Pancreas (tissue), 10 donors: Measurements from ENCODE around the gene KCNF1. TPM values are rescaled to one million over a fixed set of nuclear protein-coding genes. Genes with fewer than 3 reads are reported as not detected.

Experiments used
- ATAC-seq, 4 donors: fragments of 200-7000 bp; cut with Tn5 transposase; one replicate each; pipeline versions ENCODE4 v1.8.0 to v1.9.1; 2020; ENCODE audit warnings: mild to moderate bottlenecking in 4 of 4, moderate library complexity in 4 of 4
- DNase-seq, 6 donors: peaks; one replicate each; pipeline ENCODE4 v3.0.0-alpha.2; 2020
- FAIRE-seq: peaks from 2 replicates; lab custom pipeline; 2012; peaks lifted over from hg19 to GRCh38; lab: Jason Lieb, UNC
- H3K27ac ChIP-seq, 4 donors: fragments of 200-600 bp; sonication (generic); 1 replicate in 3 of 4; 2 replicates in 1 of 4; pipeline versions ENCODE4 v1.5.0 to v1.8.0; 2020
- H3K27me3 ChIP-seq, 4 donors: fragments of 200-600 bp; one replicate each; pipeline ENCODE4 v1.8.0; 2021
- H3K36me3 ChIP-seq, 3 donors: fragments of 200-600 bp; sonication (generic) in 1 of 3; one replicate each; pipeline versions ENCODE4 v1.5.0 to v1.8.0; 2020 to 2021
- H3K4me1 ChIP-seq, 3 donors: fragments of 200-600 bp; one replicate each; pipeline ENCODE4 v1.8.0; 2021
- H3K4me3 ChIP-seq, 4 donors: fragments of 200-600 bp; sonication (generic) in 2 of 4; one replicate each; pipeline versions ENCODE4 v1.5.0 to v1.8.0; 2020 to 2021
- H3K9me3 ChIP-seq, 4 donors: fragments of 200-600 bp; one replicate each; pipeline ENCODE4 v1.8.0; 2021
- WGBS, 2 donors: extraction: QIAGEN DNeasy Blood & Tissue Kit; methylation state at CpG; one replicate each; pipeline ENCODE4 v1.1.7; 2013; 5-methylcytosine and 5-hydroxymethylcytosine counted together
- intact Hi-C, 3 donors: fragments of 100-400 bp; cut with DNase I; formaldehyde crosslinking; loops; one replicate each; pipeline versions ENCODE4 v1.11.1 to v1.14.2; 2022
- polyA plus RNA-seq, 2 donors: library from polyadenylated mRNA; stranded (reverse); fragments of 200-250 nt; gene quantifications; one replicate each; pipeline ENCODE4 v1.2.3, GENCODE V29; 2013
- total RNA-seq, 6 donors: library from RNA; stranded (reverse); fragmentation: NEBNext Ultra II Directional in 4 of 6; extraction: Animal tissue kit (Norgen Biotek cat#: 25700) in 4 of 6; gene quantifications; one replicate each; pipeline versions ENCODE4 v1.2.1 to v1.2.4, GENCODE V29; 2021 to 2023
- TF ChIP-seq, protein P1 (sequence below), 4 donors: fragments of 200-600 bp; sonication (generic) in 3 of 4; IDR thresholded peaks; one replicate each; pipeline versions ENCODE4 v1.5.0 to v1.8.0; 2021; ENCODE audit warnings: antibody characterized with exemption in 4 of 4
- donor health status: healthy with polysubstance abuse.
- donor health status: DM: no; HTN: no; CAD: no; lungs with moderate emphysema.
- donor health status: DM: no; HTN: no; CAD: no.
- donor health status: control.
- donor health status: control.
- donor health status: Bipolar disorder and iron deficiency.
- donor health status: DM: yes; HTN: yes; CAD: no.
- donor health status: DM: no; HTN: no; CAD: no.
- donor health status: DM: no; HTN: no; CAD: no.
- donor health status: DM: yes; HTN: yes; CAD: no.

KCNF1 gene
- total and polyA plus RNA-seq, 8 donors = 0.08 to 15.8 (median 0.52) TPM

- intact Hi-C loops = no loop called here
- no peak overlapping the region for H3K4me3 ChIP-seq
- no peak overlapping the region for H3K27ac ChIP-seq
- no peak for FAIRE-seq
- WGBS, 2 donors = 85 to 86% methylated on average over 15 of the region's 15 CpGs
- H3K9me3 ChIP-seq = no peaks in the 10 kb centered on the region
- no peak for DNase-seq
- no peaks in the 10 kb centered on the region for H3K36me3 ChIP-seq
- no peaks in the 10 kb centered on the region for H3K27me3 ChIP-seq
- no peaks in the 10 kb centered on the region for H3K4me1 ChIP-seq
- ATAC-seq = no peak
- TF ChIP-seq, protein P1, sequence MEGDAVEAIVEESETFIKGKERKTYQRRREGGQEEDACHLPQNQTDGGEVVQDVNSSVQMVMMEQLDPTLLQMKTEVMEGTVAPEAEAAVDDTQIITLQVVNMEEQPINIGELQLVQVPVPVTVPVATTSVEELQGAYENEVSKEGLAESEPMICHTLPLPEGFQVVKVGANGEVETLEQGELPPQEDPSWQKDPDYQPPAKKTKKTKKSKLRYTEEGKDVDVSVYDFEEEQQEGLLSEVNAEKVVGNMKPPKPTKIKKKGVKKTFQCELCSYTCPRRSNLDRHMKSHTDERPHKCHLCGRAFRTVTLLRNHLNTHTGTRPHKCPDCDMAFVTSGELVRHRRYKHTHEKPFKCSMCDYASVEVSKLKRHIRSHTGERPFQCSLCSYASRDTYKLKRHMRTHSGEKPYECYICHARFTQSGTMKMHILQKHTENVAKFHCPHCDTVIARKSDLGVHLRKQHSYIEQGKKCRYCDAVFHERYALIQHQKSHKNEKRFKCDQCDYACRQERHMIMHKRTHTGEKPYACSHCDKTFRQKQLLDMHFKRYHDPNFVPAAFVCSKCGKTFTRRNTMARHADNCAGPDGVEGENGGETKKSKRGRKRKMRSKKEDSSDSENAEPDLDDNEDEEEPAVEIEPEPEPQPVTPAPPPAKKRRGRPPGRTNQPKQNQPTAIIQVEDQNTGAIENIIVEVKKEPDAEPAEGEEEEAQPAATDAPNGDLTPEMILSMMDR (IDR thresholded peaks at IDR 0.05) = no peak
These were observed 37.0 kb downstream of the KCNF1 start for GRCh38 chr2:10948606-10949230.

- Histone ChIP-seq H3K27ac (no peak overlapping the region), H3K27me3 (no peaks in the 10 kb centered on the region), H3K36me3 (no peaks in the 10 kb centered on the region), H3K4me1 (no peaks in the 10 kb centered on the region), H3K4me3 (no peak overlapping the region), H3K9me3 (no peaks in the 10 kb centered on the region)
- TF ChIP-seq, protein P1 (IDR thresholded peaks at IDR 0.05) = no peak
- intact Hi-C loops = no loop called here
- DNase-seq = no peak
- FAIRE-seq = no peak
- no peak for ATAC-seq
- 33 to 50% methylated on average over 1 of the region's 1 CpG for WGBS, 2 donors
These were observed 38.1 kb downstream of the KCNF1 start for GRCh38 chr2:10949835-10950234.

DNA sequence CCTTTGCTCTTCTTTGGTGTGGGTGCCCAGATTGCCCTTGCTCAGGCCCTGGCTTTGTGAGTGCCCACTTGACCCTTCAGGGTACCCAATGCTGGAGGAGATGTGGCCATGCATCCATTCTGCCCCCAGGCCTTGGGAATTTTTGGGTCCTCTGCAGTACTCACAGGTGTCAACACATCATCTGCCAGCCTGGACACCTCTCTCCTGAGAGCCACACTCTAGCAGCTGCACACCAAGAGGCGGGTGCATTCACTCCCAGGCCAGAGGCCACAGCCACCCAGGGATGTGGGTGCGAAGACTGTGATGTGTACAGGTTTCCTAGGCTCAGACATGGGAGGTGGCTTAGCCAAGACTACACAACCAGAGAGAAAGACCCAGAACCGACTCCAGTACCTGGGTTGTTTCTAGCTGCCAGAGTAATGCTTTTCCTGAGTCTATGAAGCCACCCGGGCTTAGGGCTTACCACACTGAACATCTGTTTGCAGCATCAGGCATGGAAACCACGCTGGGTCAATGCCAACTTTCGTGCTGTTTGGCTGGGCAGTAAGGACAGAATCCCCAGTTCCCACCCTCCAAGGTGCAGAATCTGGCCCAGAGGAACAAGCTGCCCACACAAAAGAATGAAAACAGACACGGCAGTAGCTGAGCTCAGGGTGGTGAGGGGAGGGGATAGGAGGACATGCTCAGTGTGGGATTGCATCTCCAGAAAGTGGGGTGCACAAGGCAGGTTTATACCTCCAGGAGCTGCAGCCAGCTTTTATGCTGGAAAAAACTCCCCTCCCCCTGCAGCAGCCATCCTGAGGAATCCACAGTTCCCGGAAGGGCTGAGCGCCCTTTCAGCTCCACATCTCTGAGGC, 40.1 kb downstream of the KCNF1 start:
- Histone ChIP-seq H3K27ac (no peak overlapping the region), H3K4me1 (no peaks in the 10 kb centered on the region), H3K4me3 (no peak overlapping the region), H3K27me3 (no peaks in the 10 kb centered on the region), H3K36me3 (no peaks in the 10 kb centered on the region), H3K9me3 (no peaks in the 10 kb centered on the region)
- DNase-seq (no peak), FAIRE-seq (no peak), ATAC-seq (no peak)
- TF ChIP-seq, protein P1 (IDR thresholded peaks at IDR 0.05) = no peak
- 65 to 79% methylated on average over 9 of the region's 9 CpGs for WGBS, 2 donors
- intact Hi-C loops = no loop called here

DNA sequence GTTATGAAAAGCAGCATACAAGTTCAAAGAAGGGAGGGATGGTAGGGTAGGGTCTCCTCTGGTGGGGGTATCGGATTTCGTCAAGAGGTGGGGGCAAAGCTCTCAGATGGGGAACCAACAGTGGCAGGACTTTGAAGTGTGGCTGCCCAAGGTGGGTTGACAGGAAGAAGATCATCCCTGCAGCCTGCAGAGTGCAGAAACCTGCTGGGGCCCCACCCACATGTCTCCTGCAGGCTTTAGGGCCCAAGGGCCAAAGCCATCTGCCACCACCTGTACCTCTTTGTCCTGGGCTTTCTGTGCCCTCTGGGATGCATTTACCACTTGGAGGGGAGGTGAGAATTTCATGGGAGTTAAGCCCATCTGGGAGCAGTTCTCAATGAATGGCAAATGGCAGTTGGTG, 42.7 kb downstream of the KCNF1 start:
- FAIRE-seq (no peak), DNase-seq (no peak), ATAC-seq (no peak)
- Histone ChIP-seq H3K27ac (no peak overlapping the region), H3K27me3 (no peaks in the 10 kb centered on the region), H3K4me3 (no peak overlapping the region), H3K4me1 (no peaks in the 10 kb centered on the region), H3K36me3 (no peaks in the 10 kb centered on the region), H3K9me3 (no peaks in the 10 kb centered on the region)
- intact Hi-C loops = no loop called here
- 87 to 90% methylated on average over 2 of the region's 2 CpGs for WGBS, 2 donors
- TF ChIP-seq, protein P1 (IDR thresholded peaks at IDR 0.05) = no peak
